ENCODE measurements around the gene NFATC2IP.

The NFATC2IP gene

GRCh38 chr16:28917095-28917494 is 33.6 kb upstream of the NFATC2IP start:
- TF ChIP-seq CTCF (IDR thresholded peaks at IDR 0.05; ENCODE audit: low read depth, low read length), result no peak

GRCh38 chr16:28918698-28919097 is 32.0 kb upstream of the NFATC2IP start:
- H3K4me3 ChIP-seq (replicated peaks in 1 of 2; ENCODE audit: low read depth in 2 of 2, low read length in 2 of 2), result no peak overlapping the region
- no peak for TF ChIP-seq CTCF (IDR thresholded peaks at IDR 0.05; ENCODE audit: low read depth, low read length)
- no peak for DNase-seq (ENCODE audit: low read depth in 2 of 2)

More at GRCh38 chr16:28917095-28917494, 33.6 kb upstream of the NFATC2IP start:
- DNase-seq (ENCODE audit: low read depth in 2 of 2), result no peak
- no peak overlapping the region for H3K4me3 ChIP-seq (replicated peaks in 1 of 2; ENCODE audit: low read depth in 2 of 2, low read length in 2 of 2)

GRCh38 chr16:28923231-28923587 is 27.5 kb upstream of the NFATC2IP start:
- TF ChIP-seq CTCF (IDR thresholded peaks at IDR 0.05; ENCODE audit: low read depth, low read length), result no peak
- no peak overlapping the region for H3K4me3 ChIP-seq (replicated peaks in 1 of 2; ENCODE audit: low read depth in 2 of 2, low read length in 2 of 2)
- DNase-seq (ENCODE audit: low read depth in 2 of 2), result no peak

- no peak for TF ChIP-seq CTCF (IDR thresholded peaks at IDR 0.05; ENCODE audit: low read depth, low read length)
- no peak overlapping the region for H3K4me3 ChIP-seq (replicated peaks in 1 of 2; ENCODE audit: low read depth in 2 of 2, low read length in 2 of 2)
- DNase-seq (ENCODE audit: low read depth in 2 of 2), result no peak
Observed at GRCh38 chr16:28923652-28924398, 26.9 kb upstream of the NFATC2IP start.

GRCh38 chr16:28924399-28924761 is 26.4 kb upstream of the NFATC2IP start:
- H3K4me3 ChIP-seq (replicated peaks in 1 of 2; ENCODE audit: low read depth in 2 of 2, low read length in 2 of 2), result peak overlapping the region; percentile 65 to 78
- DNase-seq (ENCODE audit: low read depth in 2 of 2), result no peak
- no peak for TF ChIP-seq CTCF (IDR thresholded peaks at IDR 0.05; ENCODE audit: low read depth, low read length)

GRCh38 chr16:28924762-28925385 is 25.9 kb upstream of the NFATC2IP start, which contains the start of gene RABEP2:
Gene RABEP2 (minus strand): TSS chr16:28925238. CDS start chr16:28925163, 75 bp downstream.
- H3K4me3 ChIP-seq (replicated peaks in 1 of 2; ENCODE audit: low read depth in 2 of 2, low read length in 2 of 2), result peak within 1 kb of the TSS; percentile 65 to 78
- peak; percentile 90 to 91 for DNase-seq (ENCODE audit: low read depth in 2 of 2)
- no peak for TF ChIP-seq CTCF (IDR thresholded peaks at IDR 0.05; ENCODE audit: low read depth, low read length)
